H1 (cell line): ENCODE results near the gene FAM234A. TPM values are rescaled to one million over a fixed set of nuclear protein-coding genes. Genes with fewer than 3 reads are reported as not detected.

Experiments
- CTCF ChIA-PET: fragments of 300-600 bp; sonication (Branson Sonifier 250); formaldehyde crosslinking; loops from one replicate; lab custom pipeline; 2021; ENCODE audit not compliant: partially characterized antibody; lab: Charles Lee
- POLR2A ChIA-PET: fragments of 300-600 bp; sonication (Branson Sonifier 250); formaldehyde crosslinking; loops from one replicate; lab custom pipeline; 2021; ENCODE audit warnings: inconsistent platforms; ENCODE audit not compliant: partially characterized antibody; lab: Charles Lee
- DNase-seq, 2 experiments: peaks; one replicate each; pipeline versions ENCODE4 v3.0.0 to v3.0.0-alpha.2; 2010 to 2022; ENCODE audit warnings: low spot score in 2 of 2, low read depth in 1 of 2, mixed read lengths in 1 of 2
- FAIRE-seq: peaks from 2 replicates; lab custom pipeline; 2011; peaks lifted over from hg19 to GRCh38; lab: Jason Lieb, UNC
- H2AFZ ChIP-seq: 2 replicates; pipeline ENCODE4 v1.8.1; 2012; ENCODE audit warnings: low read length, inconsistent platforms
- H2AK5ac ChIP-seq: 2 replicates; pipeline ENCODE4 v1.6.1; 2013; ENCODE audit warnings: low read depth, low read length
- H2BK120ac ChIP-seq: replicated peaks from 2 replicates; pipeline ENCODE3; 2013; ENCODE audit warnings: low read depth, low read length, inconsistent platforms
- H2BK12ac ChIP-seq: 2 replicates; pipeline ENCODE4 v1.6.1; 2013; ENCODE audit warnings: low read depth, low read length
- H2BK15ac ChIP-seq: 2 replicates; pipeline ENCODE4 v1.6.1; 2013; ENCODE audit warnings: low read length
- H2BK20ac ChIP-seq: 2 replicates; pipeline ENCODE4 v1.6.1; 2013; ENCODE audit warnings: low read length
- H2BK5ac ChIP-seq: 2 replicates; pipeline ENCODE4 v1.6.1; 2013; ENCODE audit warnings: low read depth, low read length
- H3K14ac ChIP-seq: 2 replicates; pipeline ENCODE4 v1.6.1; 2013; ENCODE audit warnings: inconsistent platforms; ENCODE audit not compliant: insufficient read length
- H3K18ac ChIP-seq: 2 replicates; pipeline ENCODE4 v1.6.1; 2013; ENCODE audit warnings: low read length; ENCODE audit errors: extremely low read depth
- H3K23ac ChIP-seq: 2 replicates; pipeline ENCODE4 v1.6.1; 2013; ENCODE audit warnings: inconsistent platforms; ENCODE audit not compliant: insufficient read length
- H3K23me2 ChIP-seq: 2 replicates; pipeline ENCODE4 v1.6.1; 2013; ENCODE audit warnings: low read depth, low read length
- H3K27ac ChIP-seq: 2 replicates; pipeline ENCODE4 v1.6.1; 2011; ENCODE audit warnings: low read depth, low read length, inconsistent platforms
- H3K27me3 ChIP-seq, 4 experiments: replicated peaks in 1 of 4; 1 replicate in 1 of 4; 2 replicates in 3 of 4; pipeline versions ENCODE4 v1.6.1 to v1.8.1; 2011 to 2013; ENCODE audit warnings: low read length in 3 of 4, mild to moderate bottlenecking in 3 of 4, inconsistent platforms in 2 of 4, mixed read lengths in 2 of 4, moderate library complexity in 1 of 4; ENCODE audit not compliant: control insufficient read depth in 3 of 4, insufficient read depth in 3 of 4; ENCODE audit errors: extremely low read depth in 1 of 4
- H3K36me3 ChIP-seq, 4 experiments: 2 replicates each; pipeline versions ENCODE4 v1.6.1 to v1.8.1; 2011 to 2013; ENCODE audit warnings: mild to moderate bottlenecking in 4 of 4, low read length in 3 of 4, moderate library complexity in 2 of 4, control low read depth in 1 of 4, inconsistent platforms in 1 of 4; ENCODE audit not compliant: insufficient read depth in 4 of 4, control insufficient read depth in 2 of 4
- H3K4ac ChIP-seq: replicated peaks from 2 replicates; pipeline ENCODE3; 2013; ENCODE audit warnings: low read length, low read depth, mixed read lengths, inconsistent platforms; ENCODE audit not compliant: insufficient read length
- H3K4me1 ChIP-seq, 4 experiments: replicated peaks in 1 of 4; 1 replicate in 1 of 4; 2 replicates in 3 of 4; pipeline versions ENCODE4 v1.6.1 to v1.8.1; 2011 to 2013; ENCODE audit warnings: low read length in 3 of 4, inconsistent platforms in 2 of 4, mixed read lengths in 1 of 4; ENCODE audit not compliant: insufficient read depth in 4 of 4, control insufficient read depth in 3 of 4
- H3K4me2 ChIP-seq, 2 experiments: 2 replicates each; pipeline versions ENCODE4 v1.6.1 to v1.8.1; 2011 to 2013; ENCODE audit warnings: low read depth in 2 of 2, low read length in 2 of 2, control low read depth in 1 of 2, inconsistent platforms in 1 of 2, mild to moderate bottlenecking in 1 of 2; ENCODE audit not compliant: insufficient read depth in 1 of 2
- H3K4me3 ChIP-seq, 4 experiments: fragments of 200-600, 300-600 bp in 1 of 4; sonication (generic), shearing (Covaris generic), sonication (Bioruptor Twin) in 1 of 4; 2 replicates each; pipeline versions ENCODE4 v1.5.1 to v1.8.1; 2011 to 2016; ENCODE audit warnings: low read length in 4 of 4, low read depth in 3 of 4, control low read depth in 2 of 4, inconsistent platforms in 2 of 4, mild to moderate bottlenecking in 2 of 4, mixed read lengths in 1 of 4, moderate library complexity in 1 of 4; ENCODE audit not compliant: insufficient read depth in 2 of 4; ENCODE audit errors: extremely low read depth in 1 of 4
- H3K56ac ChIP-seq: replicated peaks from 2 replicates; pipeline ENCODE3; 2013; ENCODE audit warnings: low read depth, mild to moderate bottlenecking, mixed read lengths, low read length, inconsistent platforms; ENCODE audit not compliant: insufficient read length
- H3K79me1 ChIP-seq: 2 replicates; pipeline ENCODE4 v1.6.1; 2013; ENCODE audit warnings: low read depth, low read length, control low read depth
- H3K79me2 ChIP-seq, 2 experiments: 2 replicates each; pipeline versions ENCODE4 v1.6.1 to v1.8.1; 2012 to 2013; ENCODE audit warnings: low read length in 2 of 2, mild to moderate bottlenecking in 2 of 2, inconsistent platforms in 1 of 2; ENCODE audit not compliant: insufficient read depth in 2 of 2, control insufficient read depth in 1 of 2
- H3K9ac ChIP-seq, 4 experiments: replicated peaks in 1 of 4; 1 replicate in 1 of 4; 2 replicates in 3 of 4; pipeline versions ENCODE4 v1.6.1 to v1.8.1; 2011 to 2013; ENCODE audit warnings: low read depth in 3 of 4, low read length in 3 of 4, control low read depth in 2 of 4, mild to moderate bottlenecking in 2 of 4, moderate library complexity in 2 of 4, inconsistent platforms in 1 of 4; ENCODE audit errors: extremely low read depth in 1 of 4
- H3K9me3 ChIP-seq, 2 experiments: 2 replicates each; pipeline versions ENCODE4 v1.6.1 to v1.8.1; 2012 to 2013; ENCODE audit warnings: mild to moderate bottlenecking in 2 of 2, moderate library complexity in 2 of 2, control low read depth in 1 of 2, inconsistent platforms in 1 of 2, low read depth in 1 of 2, low read length in 1 of 2, mixed read lengths in 1 of 2; ENCODE audit not compliant: insufficient read depth in 2 of 2
- H4K20me1 ChIP-seq, 2 experiments: replicated peaks in 1 of 2; 2 replicates each; pipeline versions ENCODE3 to v1.8.1; 2011 to 2013; ENCODE audit warnings: inconsistent platforms in 2 of 2, low read length in 2 of 2, mild to moderate bottlenecking in 1 of 2; ENCODE audit not compliant: insufficient read depth in 2 of 2, control insufficient read depth in 1 of 2
- H4K5ac ChIP-seq: 2 replicates; pipeline ENCODE4 v1.6.1; 2013; ENCODE audit warnings: low read length, low read depth, mixed read lengths, inconsistent platforms; ENCODE audit not compliant: insufficient read length
- H4K8ac ChIP-seq: 2 replicates; pipeline ENCODE4 v1.8.0; 2013; ENCODE audit warnings: mild to moderate bottlenecking, moderate library complexity, low read length, inconsistent platforms; ENCODE audit not compliant: insufficient read depth; ENCODE audit errors: extremely low read depth
- H4K91ac ChIP-seq: replicated peaks from 2 replicates; pipeline ENCODE3; 2013; ENCODE audit warnings: low read length, mixed read lengths, inconsistent platforms; ENCODE audit not compliant: insufficient read length
- GTF2F1 ChIP-seq: IDR thresholded peaks from 2 replicates; pipeline ENCODE4 v1.6.1; 2012; ENCODE audit warnings: low read depth, low read length, improper control_type of control experiment, borderline replicate concordance
- MAFK ChIP-seq: IDR thresholded peaks from 2 replicates; pipeline ENCODE4 v1.6.1; 2012; ENCODE audit warnings: low read depth, mild to moderate bottlenecking, improper control_type of control experiment, low read length
- SIX5 ChIP-seq: IDR thresholded peaks from 2 replicates; pipeline ENCODE4 v1.6.1; 2011; ENCODE audit warnings: mild to moderate bottlenecking, low read depth, low read length
- YY1 ChIP-seq: IDR thresholded peaks from 2 replicates; pipeline ENCODE4 v1.6.1; 2011; ENCODE audit warnings: low read depth, mild to moderate bottlenecking, low read length
- WGBS, 2 experiments: shearing (Covaris generic) in 1 of 2; methylation state at CpG; one replicate each; pipeline versions ENCODE4 v1.1.6 to v1.1.7; 2013 to 2015; ENCODE audit warnings: low lambda C conversion rate in 2 of 2, mixed read lengths in 2 of 2, inconsistent platforms in 1 of 2, low coverage in 1 of 2, missing lambda C conversion rate in 1 of 2; ENCODE audit not compliant: insufficient replicate concordance in 2 of 2, insufficient coverage in 1 of 2, insufficient read length in 1 of 2; ENCODE audit errors: extremely low coverage in 1 of 2, missing lambda C conversion rate in 1 of 2; 5-methylcytosine and 5-hydroxymethylcytosine counted together
- polyA plus RNA-seq, 7 experiments: library from polyadenylated mRNA; depleted of rRNA in 3 of 7; stranded (reverse) in 5 of 7; unstranded in 2 of 7; fragments of >200 nt in 5 of 7; fragments of 200-250 nt in 2 of 7; gene quantifications; 1 replicate in 5 of 7; 2 replicates in 1 of 7; 4 replicates in 1 of 7; pipeline versions ENCODE4 v1.2.1 to v1.2.3, GENCODE V29; 2011 to 2013; ENCODE audit warnings: missing spikeins in 2 of 7, mixed read lengths in 2 of 7
- total RNA-seq: library from RNA; stranded (reverse); fragmentation: NEBNext Ultra II Directional; extraction: Animal tissue kit (Norgen Biotek cat#: 25700); gene quantifications from 2 replicates; pipeline ENCODE4 v1.2.1, GENCODE V29; 2021

Gene FAM234A
- total and polyA plus RNA-seq, 2 of the 8 experiments (the other 6 are each of a cell fraction or from before 2014, with no cell fraction given), result 80.6 to 104 TPM

GRCh38 chr16:185213-185612, 49.4 kb upstream of the FAM234A start:
- Histone ChIP-seq H4K91ac (no peak overlapping the region), H3K4me2 (no peak overlapping the region), H2BK120ac (no peak overlapping the region), H3K23me2 (peaks cover 9% of the 10 kb centered on the region; the same call in 1 of the 2 replicates), H2BK20ac (no peak overlapping the region), H2BK5ac (no peak overlapping the region), H3K79me1 (no peaks in the 10 kb centered on the region; the same call in 1 of the 2 replicates), H3K36me3 (peaks cover 15 to 31% (median 26%) of the 10 kb centered on the region in 4 experiments; a peak in 7 of 8 replicates), H2AK5ac (no peak overlapping the region), H3K4ac (no peak overlapping the region), H3K23ac (no peak overlapping the region), H3K56ac (no peak overlapping the region), H2BK15ac (no peak overlapping the region), H2BK12ac (no peak overlapping the region), H3K9me3 (peaks cover 0 to 3% of the 10 kb centered on the region in 2 experiments; a peak in 1 of 4 replicates), H3K27ac (no peak overlapping the region), H4K5ac (no peak overlapping the region), H3K4me1 (peaks cover 0 to 5% (median 3%) of the 10 kb centered on the region in 4 experiments; a peak in 4 of 7 replicates), H3K4me3 (no peak overlapping the region), H4K20me1 (peaks cover 7 to 9% of the 10 kb centered on the region in 2 experiments), H3K14ac (no peak overlapping the region), H3K9ac (no peak overlapping the region), H3K27me3 (peaks cover 4 to 10% (median 8%) of the 10 kb centered on the region in 4 experiments; a peak in 6 of 7 replicates), H3K18ac (no peak overlapping the region), H4K8ac (no peak overlapping the region), H2AFZ (no peak overlapping the region), H3K79me2 (no peaks in the 10 kb centered on the region)
- FAIRE-seq, result no peak
- CTCF ChIA-PET, result interaction anchor here (0.9 to 1.2 kb wide), 2 partner anchors 43 to 67 kb away, joined by 3 read pairs; no protein-coding TSS in a partner anchor
- TF ChIP-seq YY1, result no peak
- no peak for TF ChIP-seq SIX5
- no peak for TF ChIP-seq MAFK
- TF ChIP-seq GTF2F1, result no peak
- POLR2A ChIA-PET, result interaction anchor here (1.0 to 1.1 kb wide), 3 partner anchors 15 to 81 kb away, joined by 3 to 4 read pairs (median 4); no protein-coding TSS in a partner anchor
- no peak for DNase-seq
- WGBS, 2 experiments, result 98% methylated on average over 11 of the region's 13 CpGs; no CpG with 5 or more reads in 1 of the 2 experiments
